Natural killer cell (primary cell): ENCODE data around the gene SOX15. TPM values are rescaled to one million over a fixed set of nuclear protein-coding genes. Genes with fewer than 3 reads are reported as not detected.

ENCODE experiments used
- ATAC-seq, 3 donors: fragments of 150-1000 bp in 2 of 3; fragments of 200-7000 bp in 1 of 3; cut with Tn5 transposase; 1 replicate in 1 of 3; 2 replicates in 2 of 3; pipeline ENCODE4 v1.10.0; 2021; ENCODE audit warnings: mild to moderate bottlenecking in 2 of 3, moderate library complexity in 2 of 3
- DNase-seq, 2 donors: peaks; one replicate each; pipeline versions ENCODE4 v3.0.0 to v3.0.0-alpha.2; 2013 to 2021; ENCODE audit warnings: mixed read lengths in 1 of 2
- H3K27ac ChIP-seq: one replicate; pipeline ENCODE4 v1.5.1; 2013; ENCODE audit warnings: mild to moderate bottlenecking, low read length
- H3K27me3 ChIP-seq: one replicate; pipeline ENCODE4 v1.6.1; 2013; ENCODE audit warnings: low read length; ENCODE audit not compliant: control insufficient read depth, insufficient read depth
- H3K36me3 ChIP-seq: one replicate; pipeline ENCODE4 v1.6.1; 2013; ENCODE audit warnings: low read length; ENCODE audit not compliant: control insufficient read depth, insufficient read depth
- H3K4me1 ChIP-seq: one replicate; pipeline ENCODE4 v1.6.1; 2013; ENCODE audit warnings: low read length; ENCODE audit not compliant: control insufficient read depth, insufficient read depth
- H3K4me3 ChIP-seq: one replicate; pipeline ENCODE4 v1.5.1; 2013; ENCODE audit warnings: low read length
- H3K9me3 ChIP-seq: one replicate; pipeline ENCODE4 v1.6.1; 2013; ENCODE audit warnings: low read length; ENCODE audit not compliant: control insufficient read depth, insufficient read depth
- H3K27ac Mint-ChIP-seq, 2 donors: one replicate each; pipeline ENCODE4 v1.8.0; 2022; ENCODE audit warnings: mild to moderate bottlenecking in 2 of 2, mixed read lengths in 2 of 2, moderate library complexity in 1 of 2
- H3K27me3 Mint-ChIP-seq, 2 donors: one replicate each; pipeline ENCODE4 v1.8.0; 2022; ENCODE audit warnings: low read depth in 2 of 2, mixed read lengths in 2 of 2
- H3K36me3 Mint-ChIP-seq: one replicate; pipeline ENCODE4 v1.8.0; 2022; ENCODE audit warnings: mixed read lengths
- H3K4me1 Mint-ChIP-seq, 2 donors: one replicate each; pipeline ENCODE4 v1.8.0; 2022; ENCODE audit warnings: mixed read lengths in 2 of 2
- H3K4me3 Mint-ChIP-seq: one replicate; pipeline ENCODE4 v1.8.0; 2022; ENCODE audit warnings: mild to moderate bottlenecking, moderate library complexity, mixed read lengths
- H3K9me3 Mint-ChIP-seq, 2 donors: one replicate each; pipeline ENCODE4 v1.8.0; 2022; ENCODE audit warnings: mixed read lengths in 2 of 2
- WGBS: methylation state at CpG from one replicate; pipeline ENCODE4 v1.1.7; 2013; ENCODE audit warnings: missing lambda C conversion rate; ENCODE audit not compliant: insufficient coverage; 5-methylcytosine and 5-hydroxymethylcytosine counted together
- intact Hi-C: fragments of 100-400 bp; cut with micrococcal nuclease; formaldehyde crosslinking; loops from one replicate; pipeline ENCODE4 v1.14.2; 2022
- total RNA-seq, 4 donors: library from RNA; stranded (reverse); fragments of 120-200 nt in 1 of 4; gene quantifications; one replicate each; pipeline versions ENCODE4 v1.2.3 to v1.2.4, GENCODE V29; 2013 to 2022
- TF ChIP-seq, protein P1 (sequence below): fragments of 200-600 bp; IDR thresholded peaks from one replicate; pipeline ENCODE4 v1.8.0; 2022; ENCODE audit warnings: antibody characterized with exemption

Gene SOX15
- total RNA-seq, 3 donors from 2014 or later (not counting 1 experiment from before 2014, with no cell fraction given): 0.27 TPM; not detected in 2

DNA sequence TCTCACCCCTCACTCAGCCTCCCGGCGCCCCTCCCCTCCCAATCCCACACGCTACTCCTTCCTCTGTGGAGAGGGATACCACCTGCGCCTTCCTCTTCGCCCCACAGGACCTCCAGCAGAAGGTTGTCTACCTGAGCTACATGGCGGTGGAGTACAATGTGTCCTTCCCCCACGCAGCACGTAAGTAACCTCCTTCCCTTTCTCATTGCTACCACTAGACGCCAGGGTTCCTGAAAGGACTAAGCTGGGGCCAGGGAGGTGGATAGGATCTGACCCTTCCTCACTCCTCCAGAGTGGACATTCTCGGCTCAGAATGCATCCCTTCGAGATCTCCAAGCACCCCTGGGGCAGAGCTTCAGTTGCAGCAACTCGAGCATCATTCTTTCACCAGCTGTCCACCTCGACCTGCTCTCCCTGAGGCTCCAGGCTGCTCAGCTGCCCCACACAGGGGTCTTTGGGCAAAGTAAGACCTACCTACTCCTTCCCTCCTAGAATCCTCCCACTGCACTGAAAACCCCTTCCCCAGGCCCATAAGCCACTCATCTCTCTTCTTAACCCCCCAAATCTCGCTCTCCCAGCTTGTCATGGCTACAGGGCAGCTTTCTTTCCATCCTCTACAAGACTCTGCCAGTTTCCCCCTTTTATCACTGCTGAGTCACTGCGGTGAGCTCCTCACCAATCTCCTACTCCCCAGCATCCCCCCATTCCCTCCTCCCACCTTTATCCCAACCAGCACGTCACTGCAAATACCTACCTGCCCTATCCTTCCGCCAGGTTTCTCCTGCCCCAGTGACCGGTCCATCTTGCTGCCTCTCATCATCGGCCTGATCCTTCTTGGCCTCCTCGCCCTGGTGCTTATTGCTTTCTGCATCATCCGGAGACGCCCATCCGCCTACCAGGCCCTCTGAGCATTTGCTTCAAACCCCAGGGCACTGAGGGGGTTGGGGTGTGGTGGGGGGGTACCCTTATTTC lies 9.0 kb downstream of the SOX15 start:
- Mint-ChIP-seq H3K4me3 (peak overlapping the region; percentile 59), H3K9me3 (no peaks in the 10 kb centered on the region), H3K36me3 (peaks cover 15% of the 10 kb centered on the region), H3K27ac (peak overlapping the region; percentile 93 to 98), H3K4me1 (peaks cover 51 to 58% of the 10 kb centered on the region in 2 donors), H3K27me3 (no peaks in the 10 kb centered on the region)
- Histone ChIP-seq H3K27me3 (no peaks in the 10 kb centered on the region), H3K4me1 (peaks cover 67% of the 10 kb centered on the region), H3K9me3 (no peaks in the 10 kb centered on the region), H3K4me3 (peak overlapping the region; percentile 0), H3K36me3 (peaks cover 31% of the 10 kb centered on the region), H3K27ac (peak overlapping the region; percentile 71)
- TF ChIP-seq, protein P1, sequence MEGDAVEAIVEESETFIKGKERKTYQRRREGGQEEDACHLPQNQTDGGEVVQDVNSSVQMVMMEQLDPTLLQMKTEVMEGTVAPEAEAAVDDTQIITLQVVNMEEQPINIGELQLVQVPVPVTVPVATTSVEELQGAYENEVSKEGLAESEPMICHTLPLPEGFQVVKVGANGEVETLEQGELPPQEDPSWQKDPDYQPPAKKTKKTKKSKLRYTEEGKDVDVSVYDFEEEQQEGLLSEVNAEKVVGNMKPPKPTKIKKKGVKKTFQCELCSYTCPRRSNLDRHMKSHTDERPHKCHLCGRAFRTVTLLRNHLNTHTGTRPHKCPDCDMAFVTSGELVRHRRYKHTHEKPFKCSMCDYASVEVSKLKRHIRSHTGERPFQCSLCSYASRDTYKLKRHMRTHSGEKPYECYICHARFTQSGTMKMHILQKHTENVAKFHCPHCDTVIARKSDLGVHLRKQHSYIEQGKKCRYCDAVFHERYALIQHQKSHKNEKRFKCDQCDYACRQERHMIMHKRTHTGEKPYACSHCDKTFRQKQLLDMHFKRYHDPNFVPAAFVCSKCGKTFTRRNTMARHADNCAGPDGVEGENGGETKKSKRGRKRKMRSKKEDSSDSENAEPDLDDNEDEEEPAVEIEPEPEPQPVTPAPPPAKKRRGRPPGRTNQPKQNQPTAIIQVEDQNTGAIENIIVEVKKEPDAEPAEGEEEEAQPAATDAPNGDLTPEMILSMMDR: no peak
- ATAC-seq (no peak), DNase-seq (no peak)
- WGBS: 87% methylated on average over 23 of the region's 23 CpGs
- intact Hi-C loops: no loop called here

DNA sequence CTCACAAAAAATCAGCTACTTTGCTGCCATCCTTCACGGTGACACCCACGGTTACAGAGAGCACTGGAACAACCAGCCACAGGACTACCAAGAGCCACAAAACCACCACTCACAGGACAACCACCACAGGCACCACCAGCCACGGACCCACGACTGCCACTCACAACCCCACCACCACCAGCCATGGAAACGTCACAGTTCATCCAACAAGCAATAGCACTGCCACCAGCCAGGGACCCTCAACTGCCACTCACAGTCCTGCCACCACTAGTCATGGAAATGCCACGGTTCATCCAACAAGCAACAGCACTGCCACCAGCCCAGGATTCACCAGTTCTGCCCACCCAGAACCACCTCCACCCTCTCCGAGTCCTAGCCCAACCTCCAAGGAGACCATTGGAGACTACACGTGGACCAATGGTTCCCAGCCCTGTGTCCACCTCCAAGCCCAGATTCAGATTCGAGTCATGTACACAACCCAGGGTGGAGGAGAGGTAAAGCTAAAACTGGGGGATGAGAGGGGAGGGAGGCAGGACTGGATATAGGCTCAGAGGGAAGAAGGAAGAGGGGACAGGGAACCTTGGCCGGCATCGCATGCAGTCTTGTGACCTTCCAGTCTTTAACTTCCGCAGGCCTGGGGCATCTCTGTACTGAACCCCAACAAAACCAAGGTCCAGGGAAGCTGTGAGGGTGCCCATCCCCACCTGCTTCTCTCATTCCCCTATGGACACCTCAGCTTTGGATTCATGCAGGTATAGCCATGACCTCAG lies 9.9 kb downstream of the SOX15 start:
- H3K9me3 ChIP-seq: no peaks in the 10 kb centered on the region
- intact Hi-C loops: no loop called here
- H3K27ac Mint-ChIP-seq: peak overlapping the region; percentile 93 to 98
- no peaks in the 10 kb centered on the region for H3K27me3 ChIP-seq
- peaks cover 52 to 65% of the 10 kb centered on the region in 2 donors for H3K4me1 Mint-ChIP-seq
- H3K4me3 ChIP-seq: peak overlapping the region; percentile 0
- H3K27me3 Mint-ChIP-seq: no peaks in the 10 kb centered on the region
- ATAC-seq: peak in 1 of 3 donors; percentile 4
- H3K27ac ChIP-seq: peak overlapping the region; percentile 71
- H3K4me3 Mint-ChIP-seq: peak overlapping the region; percentile 69
- peaks cover 15% of the 10 kb centered on the region for H3K36me3 Mint-ChIP-seq
- peak in 1 of 2 donors; percentile 36 for DNase-seq
- WGBS: 53% methylated on average over 12 of the region's 12 CpGs
- H3K36me3 ChIP-seq: peaks cover 39% of the 10 kb centered on the region
- H3K4me1 ChIP-seq: peaks cover 75% of the 10 kb centered on the region
- TF ChIP-seq, protein P1: no peak
- no peaks in the 10 kb centered on the region for H3K9me3 Mint-ChIP-seq

DNA sequence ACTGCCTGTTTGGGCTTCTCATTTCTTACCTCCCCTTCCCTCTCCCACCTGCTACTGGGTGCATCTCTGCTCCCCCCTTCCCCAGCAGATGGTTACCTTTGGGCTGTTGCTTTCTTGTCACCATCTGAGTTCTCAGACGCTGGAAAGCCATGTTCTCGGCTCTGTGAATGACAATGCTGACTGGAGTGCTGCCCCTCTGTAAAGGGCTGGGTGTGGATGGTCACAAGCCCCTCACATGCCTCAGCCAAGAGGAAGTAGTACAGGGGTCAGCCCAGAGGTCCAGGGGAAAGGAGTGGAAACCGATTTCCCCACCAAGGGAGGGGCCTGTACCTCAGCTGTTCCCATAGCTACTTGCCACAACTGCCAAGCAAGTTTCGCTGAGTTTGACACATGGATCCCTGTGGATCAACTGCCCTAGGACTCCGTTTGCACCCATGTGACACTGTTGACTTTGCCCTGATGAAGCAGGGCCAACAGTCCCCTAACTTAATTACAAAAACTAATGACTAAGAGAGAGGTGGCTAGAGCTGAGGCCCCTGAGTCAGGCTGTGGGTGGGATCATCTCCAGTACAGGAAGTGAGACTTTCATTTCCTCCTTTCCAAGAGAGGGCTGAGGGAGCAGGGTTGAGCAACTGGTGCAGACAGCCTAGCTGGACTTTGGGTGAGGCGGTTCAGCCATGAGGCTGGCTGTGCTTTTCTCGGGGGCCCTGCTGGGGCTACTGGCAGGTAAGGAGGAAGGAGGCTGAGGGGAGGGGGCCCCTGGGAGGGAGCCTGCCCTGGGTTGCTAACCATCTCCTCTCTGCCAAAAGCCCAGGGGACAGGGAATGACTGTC lies 10.7 kb downstream of the SOX15 start, which contains the start of gene CD68:
CD68 (plus strand) TSS at position 638 of the 833 bp plus-strand sequence; CDS start at position 678, 40 bp downstream.
- TF ChIP-seq, protein P1: no peak
- peak within 1 kb of the TSS; percentile 71 for H3K27ac ChIP-seq
- H3K36me3 Mint-ChIP-seq: peaks cover 15% of the 10 kb centered on the region
- 33% methylated on average over 7 of the region's 7 CpGs for WGBS
- no peaks in the 10 kb centered on the region for H3K27me3 Mint-ChIP-seq
- no peaks in the 10 kb centered on the region for H3K9me3 ChIP-seq
- H3K27me3 ChIP-seq: no peaks in the 10 kb centered on the region
- DNase-seq (peak in 1 of 2 donors; percentile 66), ATAC-seq (peak; percentile 11 to 46 (median 38))
- no peaks in the 10 kb centered on the region for H3K9me3 Mint-ChIP-seq
- peaks cover 75% of the 10 kb centered on the region for H3K4me1 ChIP-seq
- peaks cover 47% of the 10 kb centered on the region for H3K36me3 ChIP-seq
- peak within 1 kb of the TSS; percentile 69 for H3K4me3 Mint-ChIP-seq
- H3K4me3 ChIP-seq: peak within 1 kb of the TSS; percentile 0
- intact Hi-C loops: no loop called here
- H3K4me1 Mint-ChIP-seq: peaks cover 58 to 65% of the 10 kb centered on the region in 2 donors
- peak within 1 kb of the TSS; percentile 93 to 98 for H3K27ac Mint-ChIP-seq
